Measurements from ENCODE around the gene EBF3. TPM values are rescaled to one million over a fixed set of nuclear protein-coding genes. Genes with fewer than 3 reads are reported as not detected.

The EBF3 gene
- total RNA-seq, 6 experiments from 2014 or later = 0.12 TPM; not detected in 5

DNA sequence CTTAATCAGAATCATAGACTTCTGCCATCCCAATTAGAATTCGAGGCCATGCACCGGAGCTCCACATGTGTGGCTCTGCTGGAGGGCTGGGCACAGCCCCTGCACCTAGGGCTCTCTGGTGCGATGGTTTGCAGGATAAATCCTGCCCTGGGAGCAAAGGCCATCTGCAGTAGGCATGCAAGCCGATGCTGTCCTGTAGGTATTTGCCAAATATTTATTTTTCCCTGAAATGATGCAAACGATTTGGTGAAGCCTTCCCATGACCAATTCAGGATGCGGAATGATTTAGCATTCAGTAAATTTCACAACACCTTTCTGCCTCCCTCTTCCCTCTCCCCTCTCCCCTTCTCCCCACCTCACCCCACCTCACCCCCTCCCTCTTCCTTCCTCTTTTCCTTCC lies 170.6 kb downstream of the EBF3 start:
- intact Hi-C loops (cut with DNase I) = no loop called here
- no peak for DNase-seq

DNA sequence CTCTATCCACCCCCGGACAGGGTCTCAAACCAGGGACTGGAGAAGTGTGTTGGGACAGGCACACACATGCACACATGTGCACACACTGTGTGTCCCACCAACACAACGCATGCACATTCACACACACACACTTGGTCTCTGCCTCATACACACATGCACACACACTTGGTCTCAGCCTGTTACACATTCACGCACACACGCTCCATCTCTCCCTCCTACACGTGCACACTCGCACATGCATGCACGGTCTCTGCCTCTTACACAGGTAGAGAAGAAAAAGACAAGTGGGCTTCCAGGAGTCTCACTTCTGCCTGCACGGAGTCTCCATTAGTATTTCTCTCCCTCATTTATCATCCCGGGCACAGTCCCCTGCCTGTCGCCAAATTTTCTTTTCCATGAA lies 171.2 kb downstream of the EBF3 start:
- H3K4me1 ChIP-seq = no peaks in the 10 kb centered on the region
- H3K36me3 ChIP-seq = no peaks in the 10 kb centered on the region
- H3K9me3 ChIP-seq = no peaks in the 10 kb centered on the region
- H3K27me3 ChIP-seq = no peaks in the 10 kb centered on the region
- DNase-seq (no peak), ATAC-seq (no peak)
- intact Hi-C loops (cut with DNase I) = no loop called here
- TF ChIP-seq CTCF (IDR thresholded peaks at IDR 0.05) = no peak
- TF ChIP-seq POLR2A (IDR thresholded peaks at IDR 0.05) = no peak
- no peak overlapping the region for H3K27ac ChIP-seq
- no peak overlapping the region for H3K4me3 ChIP-seq
- WGBS (ENCODE audit: insufficient coverage, low coverage, low lambda C conversion rate, missing lambda C conversion rate) = 89% methylated on average over 3 of the region's 10 CpGs

More for the DNA sequence above, 170.6 kb downstream of the EBF3 start:
- no peaks in the 10 kb centered on the region for H3K4me1 ChIP-seq
- H3K27me3 ChIP-seq = no peaks in the 10 kb centered on the region
- H3K36me3 ChIP-seq = no peaks in the 10 kb centered on the region
- TF ChIP-seq POLR2A (IDR thresholded peaks at IDR 0.05) (no peak), CTCF (IDR thresholded peaks at IDR 0.05) (no peak)
- WGBS (ENCODE audit: insufficient coverage, low coverage, low lambda C conversion rate, missing lambda C conversion rate) = 71% methylated on average over 5 of the region's 6 CpGs
- ATAC-seq = peak; percentile 81 to 97 (median 88)
- no peak overlapping the region for H3K4me3 ChIP-seq
- no peak overlapping the region for H3K27ac ChIP-seq
- H3K9me3 ChIP-seq = no peaks in the 10 kb centered on the region

DNA sequence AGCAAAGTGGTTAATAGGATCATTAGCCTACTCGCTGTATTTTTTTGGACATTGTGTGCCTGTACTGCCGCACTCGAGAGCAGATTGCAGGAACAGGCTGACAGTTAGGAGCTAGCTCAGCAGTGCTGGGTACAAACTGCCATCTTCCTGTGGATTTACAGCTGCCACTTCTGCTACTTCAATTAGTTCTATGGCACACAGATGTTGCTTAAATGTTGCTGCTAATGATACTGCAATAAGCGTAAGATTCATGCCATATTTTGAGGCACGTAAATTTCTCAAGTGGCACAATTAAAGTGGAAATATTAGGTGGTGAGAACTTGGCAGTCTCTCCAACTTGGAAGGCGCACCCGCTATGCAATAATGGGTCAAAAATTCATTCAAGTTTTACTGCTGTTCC lies 171.9 kb downstream of the EBF3 start:
- 87% methylated on average over 7 of the region's 7 CpGs for WGBS (ENCODE audit: insufficient coverage, low coverage, low lambda C conversion rate, missing lambda C conversion rate)
- Histone ChIP-seq H3K4me3 (no peak overlapping the region), H3K27ac (no peak overlapping the region), H3K4me1 (no peaks in the 10 kb centered on the region), H3K36me3 (no peaks in the 10 kb centered on the region), H3K27me3 (no peaks in the 10 kb centered on the region), H3K9me3 (no peaks in the 10 kb centered on the region)
- TF ChIP-seq POLR2A (IDR thresholded peaks at IDR 0.05) = no peak
- DNase-seq (no peak), ATAC-seq (no peak)
- intact Hi-C loops (cut with DNase I) = no loop called here

- Histone ChIP-seq H3K27ac (no peak overlapping the region), H3K4me3 (no peak overlapping the region), H3K36me3 (no peaks in the 10 kb centered on the region), H3K4me1 (no peaks in the 10 kb centered on the region), H3K9me3 (no peaks in the 10 kb centered on the region), H3K27me3 (no peaks in the 10 kb centered on the region)
- intact Hi-C loops (cut with DNase I) = no loop called here
- TF ChIP-seq POLR2A (IDR thresholded peaks at IDR 0.05) = no peak
- TF ChIP-seq CTCF (IDR thresholded peaks at IDR 0.05) = no peak
- ATAC-seq (no peak), DNase-seq (no peak)
- 79% methylated on average over 17 of the region's 17 CpGs for WGBS (ENCODE audit: insufficient coverage, low coverage, low lambda C conversion rate, missing lambda C conversion rate)
These were observed 173.2 kb downstream of the EBF3 start for GRCh38 chr10:129790715-129791446.

DNA sequence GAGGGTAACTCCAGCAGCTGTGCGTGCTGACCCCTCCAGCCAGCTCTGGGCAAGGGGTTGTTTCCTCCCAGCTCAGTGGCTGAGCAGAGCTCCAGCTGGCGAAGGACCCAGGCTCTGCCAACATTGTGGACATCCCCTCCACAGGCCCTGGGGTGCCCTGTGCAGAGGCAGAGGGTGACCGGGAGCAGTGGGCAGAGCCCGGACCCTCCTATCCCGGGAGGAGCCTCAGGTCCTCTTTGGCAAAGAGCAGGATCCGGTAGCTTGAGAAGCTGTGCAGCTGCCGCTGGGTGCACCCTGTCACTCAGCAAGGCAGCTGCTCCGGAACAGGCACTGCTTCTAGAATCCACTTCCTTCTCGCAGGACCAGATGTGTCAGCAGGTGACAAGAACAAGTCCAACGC lies 175.9 kb downstream of the EBF3 start:
- Histone ChIP-seq H3K4me1 (no peaks in the 10 kb centered on the region), H3K4me3 (no peak overlapping the region), H3K36me3 (no peaks in the 10 kb centered on the region), H3K27ac (no peak overlapping the region), H3K27me3 (no peaks in the 10 kb centered on the region), H3K9me3 (no peaks in the 10 kb centered on the region)
- TF ChIP-seq CTCF (IDR thresholded peaks at IDR 0.05) (no peak), POLR2A (IDR thresholded peaks at IDR 0.05) (no peak)
- WGBS (ENCODE audit: insufficient coverage, low coverage, low lambda C conversion rate, missing lambda C conversion rate) = 80% methylated on average over 1 of the region's 10 CpGs
- intact Hi-C loops (cut with DNase I) = no loop called here
- DNase-seq (no peak), ATAC-seq (no peak)
